Lower leg skin (tissue), 3 donors: Measurements from ENCODE around the gene AMH.

Experiments used
- POLR2A ChIP-seq, 2 donors: fragments of 450-650 bp; IDR thresholded peaks; one replicate each; pipeline ENCODE4 v1.6.1; 2016 to 2017; ENCODE audit warnings: antibody characterized with exemption in 2 of 2, mild to moderate bottlenecking in 1 of 2, moderate library complexity in 1 of 2
- TF ChIP-seq, protein P1 (sequence below), 3 donors: fragments of 450-650 bp; IDR thresholded peaks; one replicate each; pipeline ENCODE4 v1.5.1; 2016; ENCODE audit warnings: antibody characterized with exemption in 3 of 3, mild to moderate bottlenecking in 3 of 3, moderate library complexity in 2 of 3

GRCh38 chr19:2230807-2231533 lies 18.2 kb upstream of the AMH start:
- TF ChIP-seq, protein P1, sequence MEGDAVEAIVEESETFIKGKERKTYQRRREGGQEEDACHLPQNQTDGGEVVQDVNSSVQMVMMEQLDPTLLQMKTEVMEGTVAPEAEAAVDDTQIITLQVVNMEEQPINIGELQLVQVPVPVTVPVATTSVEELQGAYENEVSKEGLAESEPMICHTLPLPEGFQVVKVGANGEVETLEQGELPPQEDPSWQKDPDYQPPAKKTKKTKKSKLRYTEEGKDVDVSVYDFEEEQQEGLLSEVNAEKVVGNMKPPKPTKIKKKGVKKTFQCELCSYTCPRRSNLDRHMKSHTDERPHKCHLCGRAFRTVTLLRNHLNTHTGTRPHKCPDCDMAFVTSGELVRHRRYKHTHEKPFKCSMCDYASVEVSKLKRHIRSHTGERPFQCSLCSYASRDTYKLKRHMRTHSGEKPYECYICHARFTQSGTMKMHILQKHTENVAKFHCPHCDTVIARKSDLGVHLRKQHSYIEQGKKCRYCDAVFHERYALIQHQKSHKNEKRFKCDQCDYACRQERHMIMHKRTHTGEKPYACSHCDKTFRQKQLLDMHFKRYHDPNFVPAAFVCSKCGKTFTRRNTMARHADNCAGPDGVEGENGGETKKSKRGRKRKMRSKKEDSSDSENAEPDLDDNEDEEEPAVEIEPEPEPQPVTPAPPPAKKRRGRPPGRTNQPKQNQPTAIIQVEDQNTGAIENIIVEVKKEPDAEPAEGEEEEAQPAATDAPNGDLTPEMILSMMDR (IDR thresholded peaks at IDR 0.05) = no peak
- TF ChIP-seq POLR2A (IDR thresholded peaks at IDR 0.05) = no peak
